ENCODE measurements around the gene TMEM121.
A peak's percentile ranks its signal among the peaks of the same experiment; 100 is the strongest.

Gene TMEM121

GRCh38 chr14:105487449-105487985 is 38.9 kb upstream of the TMEM121 start:
- no peak for DNase-seq (ENCODE audit: low read depth, low spot score)

GRCh38 chr14:105487986-105488777 is 38.2 kb upstream of the TMEM121 start:
- no peak for DNase-seq (ENCODE audit: low read depth, low spot score)

GRCh38 chr14:105488781-105489541 is 37.4 kb upstream of the TMEM121 start:
- DNase-seq (ENCODE audit: low read depth, low spot score) = no peak

DNA sequence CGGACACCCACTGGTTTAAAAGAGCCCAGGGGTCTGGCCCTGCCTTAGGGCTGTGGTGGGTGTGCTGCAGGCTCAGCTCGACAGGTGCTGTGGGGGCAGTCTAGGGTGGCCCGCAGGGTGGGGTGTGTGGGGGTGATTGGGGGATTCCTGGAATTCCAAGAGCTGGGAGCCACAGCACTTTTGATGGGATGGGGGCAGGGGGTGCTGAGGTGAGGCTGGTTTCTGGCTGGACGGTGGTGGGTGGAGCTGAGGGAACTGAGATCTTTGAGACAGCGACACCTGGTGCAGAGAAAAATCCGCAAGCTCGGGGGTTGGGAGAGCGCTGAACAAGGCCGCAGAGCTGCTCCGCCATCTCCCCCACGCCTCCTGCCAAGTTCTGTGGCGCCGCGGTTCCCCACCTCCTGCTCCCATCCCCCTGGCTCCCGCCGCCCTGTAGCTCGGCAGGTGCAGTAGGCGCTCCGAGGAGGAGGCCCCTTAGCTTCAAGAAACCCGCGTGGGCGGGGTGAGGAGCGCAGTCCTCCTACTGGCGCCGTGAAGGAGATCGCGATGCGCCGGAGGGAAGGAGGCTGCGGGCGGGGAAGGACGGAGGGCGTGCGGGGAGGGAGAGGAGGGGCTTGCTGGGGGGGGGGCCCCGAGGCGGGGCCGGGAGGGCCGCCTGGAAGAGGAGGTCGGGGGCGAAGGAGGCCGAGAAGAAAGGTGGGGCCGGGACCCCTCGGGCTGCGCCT is 36.7 kb upstream of the TMEM121 start:
- DNase-seq (ENCODE audit: low read depth, low spot score) = peak; percentile 67

GRCh38 chr14:105490267-105490571 is 36.2 kb upstream of the TMEM121 start:
- DNase-seq (ENCODE audit: low read depth, low spot score) = no peak

GRCh38 chr14:105490572-105491365 is 35.6 kb upstream of the TMEM121 start, which contains the start of gene TEDC1:
TSS of gene TEDC1 (plus strand) at chr14:105491246. CDS start at chr14:105491376, 130 bp downstream.
- DNase-seq (ENCODE audit: low read depth, low spot score) = peak; percentile 98

- peak; percentile 67 for DNase-seq (ENCODE audit: low read depth, low spot score)
Measured at GRCh38 chr14:105491366-105491973, 34.9 kb upstream of the TMEM121 start.

- no peak for DNase-seq (ENCODE audit: low read depth, low spot score)
Measured at GRCh38 chr14:105492031-105492970, 34.1 kb upstream of the TMEM121 start.

DNA sequence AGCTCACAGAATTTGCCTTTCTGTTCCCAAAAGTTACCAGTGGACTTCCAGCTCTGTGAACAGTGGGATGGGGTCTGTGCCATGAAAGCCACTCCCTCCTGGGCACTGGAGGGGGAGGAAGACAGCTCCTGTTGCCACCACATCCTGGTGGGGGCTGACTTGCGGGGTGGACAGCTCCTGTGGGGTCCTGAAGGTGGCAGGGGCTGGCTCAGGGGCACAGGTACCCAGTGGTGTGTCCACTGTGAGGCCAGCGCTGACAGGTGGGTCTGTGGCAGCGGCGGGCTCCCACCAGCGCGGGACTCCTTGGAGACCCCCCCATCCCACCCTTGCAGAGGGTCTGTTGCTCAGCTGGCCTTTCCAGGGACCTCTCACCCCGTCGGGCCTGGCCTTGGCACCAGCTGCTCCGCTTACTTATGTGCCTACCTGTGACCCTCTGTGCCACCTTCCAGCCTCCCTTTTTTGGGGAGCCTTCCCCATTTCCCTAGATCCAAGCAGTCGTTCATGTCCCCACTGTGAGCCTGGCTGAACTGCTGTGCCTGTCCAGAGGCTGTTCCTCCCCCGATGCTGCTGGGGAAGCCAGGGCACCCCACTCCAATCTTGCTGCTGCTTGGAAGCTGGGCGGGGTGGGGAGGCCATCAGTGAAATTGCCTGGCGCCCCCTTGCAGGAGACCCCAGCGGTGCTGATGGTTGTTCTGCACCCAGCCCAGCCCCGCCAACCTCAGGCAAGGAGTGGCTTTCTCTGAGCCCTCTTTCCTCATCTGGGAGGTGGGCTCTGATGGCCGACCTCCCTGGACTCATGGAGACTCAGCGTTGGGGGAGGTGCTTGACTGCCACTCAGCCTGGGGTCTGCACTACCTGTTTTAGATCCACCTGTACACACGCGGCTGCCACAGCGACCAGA is 33.2 kb upstream of the TMEM121 start:
- DNase-seq (ENCODE audit: low read depth, low spot score) = no peak

GRCh38 chr14:105493921-105494605 is 32.3 kb upstream of the TMEM121 start:
- DNase-seq (ENCODE audit: low read depth, low spot score) = no peak

GRCh38 chr14:105494606-105494929 is 31.8 kb upstream of the TMEM121 start:
- no peak for DNase-seq (ENCODE audit: low read depth, low spot score)

GRCh38 chr14:105495101-105495989 is 31.0 kb upstream of the TMEM121 start:
- DNase-seq (ENCODE audit: low read depth, low spot score) = no peak

- DNase-seq (ENCODE audit: low read depth, low spot score) = no peak
Measured at GRCh38 chr14:105495990-105496830, 30.2 kb upstream of the TMEM121 start.

GRCh38 chr14:105496831-105497591 is 29.4 kb upstream of the TMEM121 start:
- no peak for DNase-seq (ENCODE audit: low read depth, low spot score)

DNA sequence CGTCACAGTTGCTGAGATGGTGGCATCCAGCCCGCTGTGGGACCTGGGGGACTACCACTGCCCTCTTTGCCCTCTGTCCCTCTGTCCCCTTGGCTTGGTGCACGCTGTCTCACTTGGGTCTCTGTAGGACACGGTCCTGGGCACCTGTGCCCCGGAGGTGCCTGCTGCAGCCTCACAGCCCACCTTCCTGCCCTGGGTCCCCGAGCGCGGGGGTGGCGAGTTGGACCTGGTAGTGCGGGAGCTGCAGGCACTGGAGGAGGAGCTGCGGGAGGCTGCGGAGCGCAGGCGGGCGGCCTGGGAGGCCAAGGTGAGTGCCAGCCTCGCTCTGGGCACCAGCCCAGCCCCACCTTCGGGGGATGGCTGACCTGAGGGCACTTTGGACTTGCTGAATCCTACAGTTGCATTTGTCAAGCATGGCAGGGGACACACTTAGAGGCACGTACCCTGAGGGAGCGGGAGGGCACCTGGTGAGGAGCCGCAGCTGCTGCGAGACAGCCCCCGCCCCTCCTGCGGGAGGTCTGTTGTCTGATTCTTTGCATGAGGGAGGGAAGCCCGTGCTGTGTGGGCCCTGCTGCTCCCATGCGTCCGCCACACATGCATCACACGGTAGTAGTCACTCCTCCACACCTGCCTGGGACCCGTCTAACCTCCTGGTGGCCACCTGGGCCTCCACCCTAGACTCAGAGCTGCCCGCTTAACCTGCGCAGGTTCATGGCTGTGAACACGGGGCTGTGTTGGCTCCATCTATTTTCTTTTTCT is 28.5 kb upstream of the TMEM121 start:
- DNase-seq (ENCODE audit: low read depth, low spot score) = no peak

All from activated naive CD8-positive, alpha-beta T cell treated with anti-CD3 and anti-CD28 coated beads, Interleukin-2, amount 50 U/mL, for 16 hours (primary cell).